ENCODE data around the gene TRIM24. TPM values are rescaled to one million over a fixed set of nuclear protein-coding genes. Genes with fewer than 3 reads are reported as not detected.

The TRIM24 gene
- total RNA-seq, 1 donor from 2014 or later: 23.9 TPM

GRCh38 chr7:138546829-138547228 is 86.8 kb downstream of the TRIM24 start:
- no peak overlapping the region for H3K27ac ChIP-seq
- no peak for TF ChIP-seq CTCF (IDR thresholded peaks at IDR 0.05)
- H3K4me1 ChIP-seq: no peaks in the 10 kb centered on the region
- H3K36me3 ChIP-seq: peaks cover 10% of the 10 kb centered on the region
- no peaks in the 10 kb centered on the region for H3K9me3 ChIP-seq
- no peak for DNase-seq
- no peak for ATAC-seq
- intact Hi-C loops (cut with DNase I): no loop called here
- H3K4me3 ChIP-seq: no peak overlapping the region
- no peaks in the 10 kb centered on the region for H3K27me3 ChIP-seq

DNA sequence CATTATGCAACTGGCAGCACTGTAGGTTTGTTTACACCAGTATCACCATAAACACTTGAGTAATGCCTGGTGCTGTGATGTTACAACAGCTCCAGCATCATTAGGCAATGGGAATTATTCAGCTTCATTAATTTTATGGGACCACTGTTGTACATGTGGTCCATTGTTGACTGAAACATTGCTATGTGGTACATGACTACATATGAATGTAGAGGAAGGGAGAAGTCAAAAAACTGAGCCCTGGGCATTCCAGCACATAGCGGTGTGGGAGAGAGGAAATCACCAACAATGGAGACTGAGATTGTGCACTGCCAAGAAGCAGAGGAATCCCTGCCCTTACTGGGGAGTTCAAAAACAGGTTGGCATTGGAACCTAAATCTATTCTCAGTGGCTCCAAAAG is 89.0 kb downstream of the TRIM24 start:
- H3K4me3 ChIP-seq: no peak overlapping the region
- DNase-seq: no peak
- no peaks in the 10 kb centered on the region for H3K9me3 ChIP-seq
- H3K27ac ChIP-seq: no peak overlapping the region
- H3K27me3 ChIP-seq: no peaks in the 10 kb centered on the region
- intact Hi-C loops (cut with DNase I): no loop called here
- TF ChIP-seq CTCF (IDR thresholded peaks at IDR 0.05): no peak
- no peak for ATAC-seq
- peaks cover 33% of the 10 kb centered on the region for H3K36me3 ChIP-seq
- H3K4me1 ChIP-seq: no peaks in the 10 kb centered on the region

GRCh38 chr7:138550337-138550736 is 90.3 kb downstream of the TRIM24 start:
- ATAC-seq: no peak
- Histone ChIP-seq H3K36me3 (peaks cover 43% of the 10 kb centered on the region), H3K27me3 (no peaks in the 10 kb centered on the region), H3K4me3 (no peak overlapping the region), H3K27ac (no peak overlapping the region), H3K4me1 (no peaks in the 10 kb centered on the region), H3K9me3 (no peaks in the 10 kb centered on the region)
- intact Hi-C loops (cut with DNase I): no loop called here
- no peak for DNase-seq
- no peak for TF ChIP-seq CTCF (IDR thresholded peaks at IDR 0.05)

DNA sequence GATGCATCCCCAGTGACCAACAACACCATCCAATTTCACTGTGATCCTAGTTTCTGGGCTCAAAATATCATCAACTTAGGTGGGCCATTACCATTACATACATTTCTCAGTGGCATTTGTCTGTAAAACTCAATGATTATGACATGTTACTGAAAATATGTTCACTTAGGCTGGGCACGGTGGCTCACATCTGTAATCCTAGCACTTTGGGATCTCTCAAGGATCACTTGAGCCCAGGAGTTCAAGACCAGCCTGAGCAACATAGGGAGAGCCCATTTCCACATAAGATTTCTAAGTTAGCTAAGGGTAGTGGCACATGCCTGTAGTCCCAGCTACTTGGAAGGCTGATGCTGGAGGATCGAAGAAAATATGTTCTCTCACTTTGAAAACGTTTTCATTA is 91.0 kb downstream of the TRIM24 start:
- ATAC-seq (no peak), DNase-seq (no peak)
- Histone ChIP-seq H3K4me1 (no peaks in the 10 kb centered on the region), H3K36me3 (peaks cover 51% of the 10 kb centered on the region), H3K27me3 (no peaks in the 10 kb centered on the region), H3K4me3 (no peak overlapping the region), H3K27ac (no peak overlapping the region), H3K9me3 (peaks cover 3% of the 10 kb centered on the region)
- no peak for TF ChIP-seq CTCF (IDR thresholded peaks at IDR 0.05)
- intact Hi-C loops (cut with DNase I): no loop called here

GRCh38 chr7:138553805-138554204 is 93.7 kb downstream of the TRIM24 start:
- Histone ChIP-seq H3K9me3 (peaks cover 22% of the 10 kb centered on the region), H3K27me3 (no peaks in the 10 kb centered on the region), H3K36me3 (peaks cover 74% of the 10 kb centered on the region), H3K4me3 (no peak overlapping the region), H3K27ac (no peak overlapping the region), H3K4me1 (no peaks in the 10 kb centered on the region)
- TF ChIP-seq CTCF (IDR thresholded peaks at IDR 0.05): no peak
- ATAC-seq (no peak), DNase-seq (no peak)
- intact Hi-C loops (cut with DNase I): no loop called here

GRCh38 chr7:138554674-138555073 is 94.6 kb downstream of the TRIM24 start:
- intact Hi-C loops (cut with DNase I): no loop called here
- Histone ChIP-seq H3K4me1 (no peaks in the 10 kb centered on the region), H3K9me3 (peaks cover 22% of the 10 kb centered on the region), H3K36me3 (peaks cover 74% of the 10 kb centered on the region), H3K27me3 (no peaks in the 10 kb centered on the region), H3K27ac (no peak overlapping the region), H3K4me3 (no peak overlapping the region)
- no peak for TF ChIP-seq CTCF (IDR thresholded peaks at IDR 0.05)
- no peak for ATAC-seq
- DNase-seq: no peak
